Measurements from ENCODE around the gene TXNDC11.

TXNDC11 gene

GRCh38 chr16:11666103-11667055 is 76.3 kb downstream of the TXNDC11 start:
- DNase-seq (ENCODE audit: extremely low spot score) = no peak
- CTCF ChIA-PET = interaction anchor here (0.9 to 3.7 kb wide), 6 partner anchors 23 to 703 kb away, joined by 3 to 14 read pairs (median 4); partner anchors contain the start of gene ZC3H7A
- POLR2A ChIA-PET = no interaction called here
- TF ChIP-seq CTCF (IDR thresholded peaks at IDR 0.05; ENCODE audit: control extremely low read depth, extremely low read depth, low read depth, missing control alignments) = no peak

GRCh38 chr16:11665071-11665491 is 77.6 kb downstream of the TXNDC11 start:
- POLR2A ChIA-PET = no interaction called here

GRCh38 chr16:11662582-11662981 is 80.1 kb downstream of the TXNDC11 start:
- POLR2A ChIA-PET = no interaction called here
- no peak for TF ChIP-seq CTCF (IDR thresholded peaks at IDR 0.05; ENCODE audit: control extremely low read depth, extremely low read depth, low read depth, missing control alignments)
- DNase-seq (ENCODE audit: extremely low spot score) = no peak
- CTCF ChIA-PET = no interaction called here

More at GRCh38 chr16:11665071-11665491, 77.6 kb downstream of the TXNDC11 start:
- CTCF ChIA-PET = interaction anchor here (1.4 to 3.7 kb wide), 5 partner anchors 24 to 701 kb away, joined by 3 to 14 read pairs (median 4); no protein-coding TSS in a partner anchor
- no peak for DNase-seq (ENCODE audit: extremely low spot score)
- no peak for TF ChIP-seq CTCF (IDR thresholded peaks at IDR 0.05; ENCODE audit: control extremely low read depth, extremely low read depth, low read depth, missing control alignments)

GRCh38 chr16:11660565-11660964 is 82.1 kb downstream of the TXNDC11 start:
- CTCF ChIA-PET = interaction anchor here (1.0 to 2.4 kb wide), 4 partner anchors 9 to 254 kb away, joined by 3 to 9 read pairs (median 7); no protein-coding TSS in a partner anchor
- POLR2A ChIA-PET = no interaction called here
- no peak for DNase-seq (ENCODE audit: extremely low spot score)
- TF ChIP-seq CTCF (IDR thresholded peaks at IDR 0.05; ENCODE audit: control extremely low read depth, extremely low read depth, low read depth, missing control alignments) = no peak

GRCh38 chr16:11658896-11659708 is 83.6 kb downstream of the TXNDC11 start:
- DNase-seq (ENCODE audit: extremely low spot score) = peak; percentile 13
- TF ChIP-seq CTCF (IDR thresholded peaks at IDR 0.05; ENCODE audit: control extremely low read depth, extremely low read depth, low read depth, missing control alignments) = no peak
- ChIA-PET POLR2A (interaction anchor here (0.7 to 1.1 kb wide), 3 partner anchors 10 to 84 kb away, joined by 3 to 6 read pairs (median 3); no protein-coding TSS in a partner anchor), CTCF (interaction anchor here (0.8 to 2.4 kb wide), 8 partner anchors 9 to 252 kb away, joined by 3 to 9 read pairs (median 6); no protein-coding TSS in a partner anchor)

- no peak for TF ChIP-seq CTCF (IDR thresholded peaks at IDR 0.05; ENCODE audit: control extremely low read depth, extremely low read depth, low read depth, missing control alignments)
- ChIA-PET POLR2A (interaction anchor here (0.7 kb wide), 1 partner anchor 10 kb away, joined by 3 read pairs; no protein-coding TSS in a partner anchor), CTCF (no interaction called here)
- DNase-seq (ENCODE audit: extremely low spot score) = no peak
These were observed 85.1 kb downstream of the TXNDC11 start for GRCh38 chr16:11657556-11657955.

Measured in GM10248 (cell line).